Liver (tissue), 9 donors: Measurements from ENCODE around the gene PLCB4. TPM values are rescaled to one million over a fixed set of nuclear protein-coding genes. Genes with fewer than 3 reads are reported as not detected.

Experiments
- DNase-seq: peaks from one replicate; pipeline ENCODE4 v3.0.0-alpha.2; 2017; ENCODE audit warnings: low spot score
- H3K27ac ChIP-seq, 2 donors: one replicate each; pipeline ENCODE4 v1.7.0; 2013; ENCODE audit warnings: inconsistent platforms in 2 of 2, low read length in 2 of 2, control low read depth in 1 of 2, low read depth in 1 of 2, mild to moderate bottlenecking in 1 of 2
- H3K27me3 ChIP-seq, 4 donors: one replicate each; pipeline versions ENCODE4 v1.6.1 to v1.7.0; 2013; ENCODE audit warnings: low read length in 3 of 4, inconsistent platforms in 1 of 4, mild to moderate bottlenecking in 1 of 4, moderate library complexity in 1 of 4; ENCODE audit not compliant: control insufficient read depth in 4 of 4, insufficient read depth in 4 of 4
- H3K36me3 ChIP-seq, 4 donors: one replicate each; pipeline versions ENCODE4 v1.6.1 to v1.7.0; 2013; ENCODE audit warnings: low read length in 3 of 4, mild to moderate bottlenecking in 3 of 4, low read depth in 1 of 4, moderate library complexity in 1 of 4; ENCODE audit not compliant: control insufficient read depth in 4 of 4, insufficient read depth in 3 of 4
- H3K4me1 ChIP-seq, 4 donors: one replicate each; pipeline versions ENCODE4 v1.6.1 to v1.7.0; 2013; ENCODE audit warnings: low read length in 3 of 4, mild to moderate bottlenecking in 3 of 4, moderate library complexity in 1 of 4; ENCODE audit not compliant: control insufficient read depth in 4 of 4, insufficient read depth in 4 of 4
- H3K4me3 ChIP-seq, 3 donors: one replicate each; pipeline versions ENCODE4 v1.6.1 to v1.7.0; 2013; ENCODE audit warnings: low read length in 3 of 3, control low read depth in 1 of 3, low read depth in 1 of 3, mild to moderate bottlenecking in 1 of 3
- H3K9ac ChIP-seq, 2 donors: one replicate each; pipeline ENCODE4 v1.7.0; 2013; ENCODE audit warnings: low read length in 2 of 2, mild to moderate bottlenecking in 2 of 2, moderate library complexity in 2 of 2, control low read depth in 1 of 2, low read depth in 1 of 2
- H3K9me3 ChIP-seq, 4 donors: one replicate each; pipeline versions ENCODE4 v1.6.1 to v1.7.0; 2013; ENCODE audit warnings: low read length in 3 of 4; ENCODE audit not compliant: control insufficient read depth in 4 of 4
- ATF3 ChIP-seq: IDR thresholded peaks from 2 replicates; pipeline ENCODE4 v1.6.1; 2016; ENCODE audit warnings: antibody characterized with exemption
- EGR1 ChIP-seq, 2 donors: IDR thresholded peaks; 2 replicates each; pipeline ENCODE4 v1.6.1; 2016 to 2018; ENCODE audit warnings: antibody characterized with exemption in 2 of 2, low read depth in 2 of 2
- FOXA1 ChIP-seq: IDR thresholded peaks from 2 replicates; pipeline ENCODE4 v1.6.1; 2016; ENCODE audit warnings: antibody characterized with exemption
- FOXA2 ChIP-seq: IDR thresholded peaks from 2 replicates; pipeline ENCODE4 v1.6.1; 2016; ENCODE audit warnings: antibody characterized with exemption
- GABPA ChIP-seq, 2 donors: IDR thresholded peaks in 1 of 2; conservative IDR thresholded peaks in 1 of 2; 2 replicates each; pipeline ENCODE4 v1.6.1; 2016; ENCODE audit warnings: antibody characterized with exemption in 2 of 2, mild to moderate bottlenecking in 1 of 2, moderate library complexity in 1 of 2
- HNF4A ChIP-seq, 2 donors: conservative IDR thresholded peaks; 2 replicates each; pipeline ENCODE4 v1.6.1; 2016; ENCODE audit warnings: antibody characterized with exemption in 2 of 2, mild to moderate bottlenecking in 2 of 2
- HNF4G ChIP-seq: IDR thresholded peaks from 2 replicates; pipeline ENCODE4 v1.6.1; 2016; ENCODE audit warnings: antibody characterized with exemption
- JUND ChIP-seq, 2 donors: IDR thresholded peaks; 2 replicates each; pipeline ENCODE4 v1.6.1; 2016; ENCODE audit warnings: antibody characterized with exemption in 2 of 2
- NR2F2 ChIP-seq: IDR thresholded peaks from 2 replicates; pipeline ENCODE4 v1.6.1; 2016; ENCODE audit warnings: antibody characterized with exemption
- RAD21 ChIP-seq, 2 donors: IDR thresholded peaks; 2 replicates each; pipeline ENCODE4 v1.6.1; 2016; ENCODE audit warnings: antibody characterized with exemption in 2 of 2, mild to moderate bottlenecking in 2 of 2
- REST ChIP-seq: IDR thresholded peaks from 2 replicates; pipeline ENCODE4 v1.6.1; 2016; ENCODE audit warnings: antibody characterized with exemption, mild to moderate bottlenecking
- RXRA ChIP-seq, 2 donors: IDR thresholded peaks; 2 replicates each; pipeline ENCODE4 v1.6.1; 2017 to 2018; ENCODE audit warnings: antibody characterized with exemption in 2 of 2, mild to moderate bottlenecking in 1 of 2
- SP1 ChIP-seq: IDR thresholded peaks from 2 replicates; pipeline ENCODE4 v1.6.1; 2018; ENCODE audit warnings: antibody characterized with exemption, mild to moderate bottlenecking
- TAF1 ChIP-seq: conservative IDR thresholded peaks from 2 replicates; pipeline ENCODE4 v1.6.1; 2016; ENCODE audit warnings: antibody characterized with exemption, mild to moderate bottlenecking
- YY1 ChIP-seq: IDR thresholded peaks from 2 replicates; pipeline ENCODE4 v1.6.1; 2016; ENCODE audit warnings: antibody characterized with exemption, mild to moderate bottlenecking
- WGBS: extraction: QIAGEN DNeasy Blood & Tissue Kit; methylation state at CpG from one replicate; pipeline ENCODE4 v1.1.7; 2013; 5-methylcytosine and 5-hydroxymethylcytosine counted together
- polyA plus RNA-seq, 2 donors: library from polyadenylated mRNA; stranded (reverse) in 1 of 2; unstranded in 1 of 2; fragments of 200-250 nt in 1 of 2; fragments of >200 nt in 1 of 2; fragmentation: Nextera tagmentation in 1 of 2; extraction: Ambion mirVana in 1 of 2; gene quantifications; one replicate each; pipeline versions ENCODE4 v1.2.1 to v1.2.3, GENCODE V29; 2013 to 2015
- total RNA-seq, 2 donors: library from RNA; depleted of rRNA; stranded (reverse); fragments of >200 nt; gene quantifications; one replicate each; pipeline ENCODE4 v1.2.3, GENCODE V29; 2014
- TF ChIP-seq, protein P1 (sequence below): IDR thresholded peaks from 2 replicates; pipeline ENCODE4 v1.6.1; 2016; ENCODE audit warnings: antibody characterized with exemption
- TF ChIP-seq, protein P2 (sequence below): IDR thresholded peaks from 2 replicates; pipeline ENCODE4 v1.6.1; 2016; ENCODE audit warnings: antibody characterized with exemption
- TF ChIP-seq, protein P3 (sequence below): fragments of 150-350 bp; IDR thresholded peaks from 2 replicates; pipeline ENCODE4 v1.5.1; 2017; ENCODE audit warnings: improper control_type of control experiment, low read depth, low read length; ENCODE audit not compliant: missing input control
- donor health status: healthy.
- donor health status: healthy.
- donor health status: healthy.
- donor health status: healthy.
- donor health status: healthy.

Gene PLCB4
- total and polyA plus RNA-seq, 4 donors, result 0.14 to 0.67 (median 0.30) TPM

DNA sequence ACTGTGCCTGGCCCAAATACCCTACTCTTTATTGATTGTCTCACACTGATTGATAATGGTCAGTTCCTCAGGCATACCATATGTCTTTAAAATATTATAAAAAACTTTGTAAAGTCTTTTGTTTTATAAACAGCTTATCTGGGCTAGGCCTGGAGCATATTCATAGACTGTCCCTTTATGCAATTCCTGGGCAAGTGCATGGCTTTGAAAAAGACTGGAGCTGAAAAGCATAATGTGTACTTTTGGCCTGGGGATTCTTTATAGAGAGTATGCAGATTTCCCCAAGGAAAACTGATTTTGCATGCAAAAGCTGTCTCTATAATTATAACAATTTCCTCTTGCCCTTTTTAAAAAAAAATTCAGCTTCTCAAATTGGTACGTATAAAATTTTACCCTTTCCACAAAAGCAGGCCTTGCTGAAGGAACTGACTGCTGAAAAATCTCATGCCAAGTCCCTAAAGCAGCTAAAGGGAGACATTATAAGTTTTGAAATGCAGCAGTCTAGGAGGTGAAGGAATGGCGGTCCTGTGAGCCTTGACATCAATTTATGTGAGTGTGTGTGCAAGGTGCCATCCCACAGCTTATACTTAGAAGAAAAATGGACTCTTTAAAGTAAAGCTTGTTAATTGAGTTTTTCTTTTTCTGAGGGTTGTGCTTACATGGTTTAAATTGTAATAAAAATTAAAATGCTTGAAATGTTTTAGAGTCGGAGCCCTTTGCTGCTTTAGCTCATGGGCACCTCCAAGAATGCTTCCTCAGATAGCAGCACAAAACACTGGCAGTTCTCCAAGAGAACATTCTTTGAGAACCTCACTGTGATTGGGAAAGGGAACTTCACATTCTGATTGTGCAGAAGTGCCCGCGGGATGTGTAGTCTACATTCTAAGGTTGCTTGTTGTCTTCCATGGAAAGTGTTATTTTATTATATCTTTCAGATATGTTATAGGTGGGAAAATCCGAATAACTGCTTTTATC, 43.9 kb downstream of the PLCB4 start:
- Histone ChIP-seq H3K36me3 (no peaks in the 10 kb centered on the region), H3K4me3 (no peak overlapping the region), H3K9ac (no peak overlapping the region), H3K27ac (no peak overlapping the region), H3K27me3 (peaks cover 0 to 4% (median 0%) of the 10 kb centered on the region in 4 donors), H3K4me1 (no peaks in the 10 kb centered on the region), H3K9me3 (no peaks in the 10 kb centered on the region)
- 71% methylated on average over 6 of the region's 6 CpGs for WGBS
- no peak for DNase-seq
- TF ChIP-seq, protein P1, sequence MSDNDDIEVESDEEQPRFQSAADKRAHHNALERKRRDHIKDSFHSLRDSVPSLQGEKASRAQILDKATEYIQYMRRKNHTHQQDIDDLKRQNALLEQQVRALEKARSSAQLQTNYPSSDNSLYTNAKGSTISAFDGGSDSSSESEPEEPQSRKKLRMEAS, result no peak
- TF ChIP-seq REST, result no peak

GRCh38 chr20:9114709-9115108, 45.8 kb downstream of the PLCB4 start:
- no peak for DNase-seq
- Histone ChIP-seq H3K4me3 (no peak overlapping the region), H3K9ac (no peak overlapping the region), H3K36me3 (no peaks in the 10 kb centered on the region), H3K27ac (no peak overlapping the region), H3K9me3 (no peaks in the 10 kb centered on the region), H3K27me3 (no peaks in the 10 kb centered on the region), H3K4me1 (no peaks in the 10 kb centered on the region)
- 68% methylated on average over 4 of the region's 4 CpGs for WGBS
- TF ChIP-seq ATF3 (no peak), FOXA2 (no peak), EGR1 (IDR thresholded peaks at IDR 0.05; ENCODE audit: low read depth in 2 of 2) (no peak), RXRA (IDR thresholded peaks at IDR 0.05) (no peak), NR2F2 (no peak), YY1 (no peak), REST (no peak), TAF1 (no peak), JUND (IDR thresholded peaks at IDR 0.05) (no peak), GABPA (IDR thresholded peaks at IDR 0.05 in 1 of 2, conservative IDR thresholded peaks at IDR 0.05 in 1 of 2) (no peak), SP1 (no peak), RAD21 (IDR thresholded peaks at IDR 0.05) (no peak), FOXA1 (no peak), HNF4G (no peak), HNF4A (conservative IDR thresholded peaks at IDR 0.05) (no peak)
- TF ChIP-seq, protein P2, sequence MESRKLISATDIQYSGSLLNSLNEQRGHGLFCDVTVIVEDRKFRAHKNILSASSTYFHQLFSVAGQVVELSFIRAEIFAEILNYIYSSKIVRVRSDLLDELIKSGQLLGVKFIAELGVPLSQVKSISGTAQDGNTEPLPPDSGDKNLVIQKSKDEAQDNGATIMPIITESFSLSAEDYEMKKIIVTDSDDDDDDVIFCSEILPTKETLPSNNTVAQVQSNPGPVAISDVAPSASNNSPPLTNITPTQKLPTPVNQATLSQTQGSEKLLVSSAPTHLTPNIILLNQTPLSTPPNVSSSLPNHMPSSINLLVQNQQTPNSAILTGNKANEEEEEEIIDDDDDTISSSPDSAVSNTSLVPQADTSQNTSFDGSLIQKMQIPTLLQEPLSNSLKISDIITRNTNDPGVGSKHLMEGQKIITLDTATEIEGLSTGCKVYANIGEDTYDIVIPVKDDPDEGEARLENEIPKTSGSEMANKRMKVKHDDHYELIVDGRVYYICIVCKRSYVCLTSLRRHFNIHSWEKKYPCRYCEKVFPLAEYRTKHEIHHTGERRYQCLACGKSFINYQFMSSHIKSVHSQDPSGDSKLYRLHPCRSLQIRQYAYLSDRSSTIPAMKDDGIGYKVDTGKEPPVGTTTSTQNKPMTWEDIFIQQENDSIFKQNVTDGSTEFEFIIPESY, result no peak
- TF ChIP-seq, protein P1, result no peak
- TF ChIP-seq, protein P3, sequence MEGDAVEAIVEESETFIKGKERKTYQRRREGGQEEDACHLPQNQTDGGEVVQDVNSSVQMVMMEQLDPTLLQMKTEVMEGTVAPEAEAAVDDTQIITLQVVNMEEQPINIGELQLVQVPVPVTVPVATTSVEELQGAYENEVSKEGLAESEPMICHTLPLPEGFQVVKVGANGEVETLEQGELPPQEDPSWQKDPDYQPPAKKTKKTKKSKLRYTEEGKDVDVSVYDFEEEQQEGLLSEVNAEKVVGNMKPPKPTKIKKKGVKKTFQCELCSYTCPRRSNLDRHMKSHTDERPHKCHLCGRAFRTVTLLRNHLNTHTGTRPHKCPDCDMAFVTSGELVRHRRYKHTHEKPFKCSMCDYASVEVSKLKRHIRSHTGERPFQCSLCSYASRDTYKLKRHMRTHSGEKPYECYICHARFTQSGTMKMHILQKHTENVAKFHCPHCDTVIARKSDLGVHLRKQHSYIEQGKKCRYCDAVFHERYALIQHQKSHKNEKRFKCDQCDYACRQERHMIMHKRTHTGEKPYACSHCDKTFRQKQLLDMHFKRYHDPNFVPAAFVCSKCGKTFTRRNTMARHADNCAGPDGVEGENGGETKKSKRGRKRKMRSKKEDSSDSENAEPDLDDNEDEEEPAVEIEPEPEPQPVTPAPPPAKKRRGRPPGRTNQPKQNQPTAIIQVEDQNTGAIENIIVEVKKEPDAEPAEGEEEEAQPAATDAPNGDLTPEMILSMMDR, result no peak
